IPS-15b (cell line): ENCODE results near the gene USP7.

Experiments used
- H3K27me3 ChIP-seq: one replicate; pipeline ENCODE4 v1.6.1; 2013; ENCODE audit warnings: low read length; ENCODE audit not compliant: control insufficient read depth, insufficient read depth
- H3K36me3 ChIP-seq: one replicate; pipeline ENCODE4 v1.6.1; 2013; ENCODE audit warnings: low read length; ENCODE audit not compliant: control insufficient read depth, insufficient read depth
- H3K4me1 ChIP-seq: one replicate; pipeline ENCODE4 v1.6.1; 2013; ENCODE audit warnings: mild to moderate bottlenecking, low read length; ENCODE audit not compliant: control insufficient read depth, insufficient read depth
- H3K4me3 ChIP-seq: one replicate; pipeline ENCODE4 v1.5.1; 2013; ENCODE audit warnings: low read depth, low read length
- H3K9ac ChIP-seq: one replicate; pipeline ENCODE4 v1.6.1; 2013; ENCODE audit warnings: low read depth, mild to moderate bottlenecking, low read length
- H3K9me3 ChIP-seq: one replicate; pipeline ENCODE4 v1.6.1; 2013; ENCODE audit warnings: mild to moderate bottlenecking, low read length; ENCODE audit not compliant: control insufficient read depth, insufficient read depth

The USP7 gene

DNA sequence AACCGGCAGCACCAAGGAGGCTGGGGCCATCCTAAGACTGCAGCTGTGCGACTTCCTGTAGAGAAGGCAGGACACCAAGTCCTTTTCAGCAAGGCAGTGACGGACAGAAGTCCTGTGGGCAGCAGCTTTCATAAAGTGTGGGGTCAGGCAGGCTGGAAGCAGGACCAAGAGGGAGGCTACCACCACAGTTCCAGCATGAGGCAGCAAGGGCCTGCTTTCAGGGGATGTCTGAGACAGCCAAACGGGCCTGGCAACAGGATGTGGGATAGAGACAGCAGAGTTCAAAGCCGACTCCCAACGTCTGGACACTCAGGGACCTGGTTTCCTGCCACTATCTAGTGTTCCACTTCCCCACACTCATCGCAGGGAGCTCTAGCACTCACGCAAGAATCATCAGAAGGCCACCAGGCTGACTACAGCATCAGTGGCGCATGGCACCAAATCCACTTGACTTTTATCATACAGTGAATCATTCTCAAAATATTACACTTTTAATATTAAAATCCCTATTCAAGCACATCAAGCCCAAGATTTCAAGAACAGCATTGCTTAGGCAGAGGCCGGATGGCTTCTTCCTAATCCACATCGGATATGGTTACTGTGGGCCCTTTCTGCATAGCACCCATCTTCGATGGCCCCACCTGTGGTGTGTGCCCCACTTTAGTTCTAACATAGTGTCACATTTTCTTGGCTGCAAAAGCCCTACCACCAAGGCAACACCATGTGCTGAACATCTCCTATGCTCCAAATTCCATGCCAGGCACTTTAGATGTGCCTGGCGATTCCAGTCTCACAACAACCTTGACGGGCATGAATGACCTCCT, 5.2 kb downstream of the USP7 start:
- Histone ChIP-seq H3K27me3 (no peaks in the 10 kb centered on the region), H3K9me3 (no peaks in the 10 kb centered on the region), H3K9ac (no peak overlapping the region), H3K36me3 (no peaks in the 10 kb centered on the region), H3K4me1 (peaks cover 32% of the 10 kb centered on the region), H3K4me3 (no peak overlapping the region)

DNA sequence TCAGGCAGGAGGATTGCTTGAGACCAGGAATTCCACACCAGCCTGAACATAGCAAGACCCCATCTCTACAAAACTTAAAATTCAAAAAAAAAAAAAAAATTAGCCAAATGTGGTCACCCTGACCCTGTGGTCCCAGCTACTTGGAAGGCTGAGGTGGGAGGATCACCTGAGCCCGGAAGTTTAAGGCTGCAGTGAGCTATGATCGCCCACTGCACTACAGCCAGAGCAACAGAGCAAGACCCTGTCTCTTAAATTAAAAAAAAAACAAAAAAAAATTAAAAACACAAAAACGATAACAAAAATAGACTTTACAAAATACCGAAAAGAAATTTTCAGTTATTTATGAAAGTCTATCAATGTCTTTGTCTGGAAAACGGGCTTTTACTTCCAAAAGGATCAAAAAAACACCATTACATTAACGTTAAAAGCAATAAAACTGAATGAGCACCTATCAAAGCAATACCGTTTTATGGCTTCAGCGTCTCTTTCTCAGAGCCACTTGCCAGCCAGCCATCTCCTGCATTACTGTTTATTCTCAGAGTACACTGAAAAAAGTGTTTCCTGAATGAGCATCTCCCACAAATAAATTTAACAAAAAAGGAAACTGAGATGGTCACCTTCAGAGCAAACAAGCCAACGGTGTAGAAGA, 6.1 kb downstream of the USP7 start:
- no peaks in the 10 kb centered on the region for H3K9me3 ChIP-seq
- H3K36me3 ChIP-seq, result no peaks in the 10 kb centered on the region
- H3K27me3 ChIP-seq, result no peaks in the 10 kb centered on the region
- no peak overlapping the region for H3K9ac ChIP-seq
- H3K4me3 ChIP-seq, result no peak overlapping the region
- H3K4me1 ChIP-seq, result peaks cover 32% of the 10 kb centered on the region

GRCh38 chr16:8957063-8957397, 6.7 kb downstream of the USP7 start:
- peaks cover 35% of the 10 kb centered on the region for H3K4me1 ChIP-seq
- H3K4me3 ChIP-seq, result no peak overlapping the region
- no peak overlapping the region for H3K9ac ChIP-seq
- H3K9me3 ChIP-seq, result no peaks in the 10 kb centered on the region
- H3K27me3 ChIP-seq, result no peaks in the 10 kb centered on the region
- H3K36me3 ChIP-seq, result no peaks in the 10 kb centered on the region

GRCh38 chr16:8956265-8957062, 7.2 kb downstream of the USP7 start:
- Histone ChIP-seq H3K4me1 (peaks cover 39% of the 10 kb centered on the region), H3K4me3 (no peak overlapping the region), H3K27me3 (no peaks in the 10 kb centered on the region), H3K9ac (no peak overlapping the region), H3K9me3 (no peaks in the 10 kb centered on the region), H3K36me3 (no peaks in the 10 kb centered on the region)

GRCh38 chr16:8955828-8956227, 7.9 kb downstream of the USP7 start:
- Histone ChIP-seq H3K4me1 (peaks cover 44% of the 10 kb centered on the region), H3K36me3 (no peaks in the 10 kb centered on the region), H3K9ac (no peak overlapping the region)

GRCh38 chr16:8953064-8953463, 10.6 kb downstream of the USP7 start:
- no peak overlapping the region for H3K4me3 ChIP-seq
- H3K9ac ChIP-seq, result no peak overlapping the region
- no peaks in the 10 kb centered on the region for H3K27me3 ChIP-seq
- H3K36me3 ChIP-seq, result no peaks in the 10 kb centered on the region
- no peaks in the 10 kb centered on the region for H3K9me3 ChIP-seq
- H3K4me1 ChIP-seq, result peaks cover 22% of the 10 kb centered on the region

More at GRCh38 chr16:8955828-8956227, 7.9 kb downstream of the USP7 start:
- no peak overlapping the region for H3K4me3 ChIP-seq
- H3K27me3 ChIP-seq, result no peaks in the 10 kb centered on the region
- H3K9me3 ChIP-seq, result no peaks in the 10 kb centered on the region

GRCh38 chr16:8952281-8952751, 11.4 kb downstream of the USP7 start:
- H3K36me3 ChIP-seq, result no peaks in the 10 kb centered on the region
- H3K4me1 ChIP-seq, result peaks cover 20% of the 10 kb centered on the region
- no peaks in the 10 kb centered on the region for H3K27me3 ChIP-seq
- peak overlapping the region; percentile 17 for H3K9ac ChIP-seq
- H3K9me3 ChIP-seq, result no peaks in the 10 kb centered on the region
- H3K4me3 ChIP-seq, result no peak overlapping the region

- Histone ChIP-seq H3K27me3 (no peaks in the 10 kb centered on the region), H3K9me3 (no peaks in the 10 kb centered on the region), H3K36me3 (no peaks in the 10 kb centered on the region), H3K4me3 (no peak overlapping the region), H3K4me1 (peaks cover 18% of the 10 kb centered on the region), H3K9ac (no peak overlapping the region)
Observed at GRCh38 chr16:8951447-8952280, 12.0 kb downstream of the USP7 start.

DNA sequence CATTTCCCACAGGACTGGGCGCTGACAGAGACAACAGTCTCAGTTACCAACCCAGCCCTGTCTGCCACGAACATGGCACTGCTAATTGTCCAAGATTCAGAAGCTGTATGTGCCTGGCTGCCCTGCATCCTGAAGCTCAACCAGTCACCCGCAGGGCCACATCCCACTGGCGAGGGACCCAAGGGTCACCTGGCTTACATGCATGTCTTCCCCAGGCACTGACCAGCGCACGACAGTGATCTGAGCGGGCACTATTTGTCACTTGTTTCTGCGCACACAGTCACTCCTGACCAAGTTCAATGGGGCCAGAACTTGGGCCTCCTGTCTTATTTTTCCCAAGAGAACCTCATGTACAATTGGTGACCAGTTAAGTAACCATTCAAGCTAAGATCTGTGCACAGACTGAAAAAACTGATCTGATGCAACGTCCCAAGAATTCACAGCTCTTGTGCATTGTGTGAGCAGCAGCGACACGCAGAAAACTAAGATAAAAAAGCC, 13.1 kb downstream of the USP7 start:
- H3K9me3 ChIP-seq, result no peaks in the 10 kb centered on the region
- H3K4me3 ChIP-seq, result no peak overlapping the region
- H3K9ac ChIP-seq, result peak overlapping the region; percentile 49
- no peaks in the 10 kb centered on the region for H3K27me3 ChIP-seq
- H3K4me1 ChIP-seq, result peaks cover 20% of the 10 kb centered on the region
- H3K36me3 ChIP-seq, result no peaks in the 10 kb centered on the region

DNA sequence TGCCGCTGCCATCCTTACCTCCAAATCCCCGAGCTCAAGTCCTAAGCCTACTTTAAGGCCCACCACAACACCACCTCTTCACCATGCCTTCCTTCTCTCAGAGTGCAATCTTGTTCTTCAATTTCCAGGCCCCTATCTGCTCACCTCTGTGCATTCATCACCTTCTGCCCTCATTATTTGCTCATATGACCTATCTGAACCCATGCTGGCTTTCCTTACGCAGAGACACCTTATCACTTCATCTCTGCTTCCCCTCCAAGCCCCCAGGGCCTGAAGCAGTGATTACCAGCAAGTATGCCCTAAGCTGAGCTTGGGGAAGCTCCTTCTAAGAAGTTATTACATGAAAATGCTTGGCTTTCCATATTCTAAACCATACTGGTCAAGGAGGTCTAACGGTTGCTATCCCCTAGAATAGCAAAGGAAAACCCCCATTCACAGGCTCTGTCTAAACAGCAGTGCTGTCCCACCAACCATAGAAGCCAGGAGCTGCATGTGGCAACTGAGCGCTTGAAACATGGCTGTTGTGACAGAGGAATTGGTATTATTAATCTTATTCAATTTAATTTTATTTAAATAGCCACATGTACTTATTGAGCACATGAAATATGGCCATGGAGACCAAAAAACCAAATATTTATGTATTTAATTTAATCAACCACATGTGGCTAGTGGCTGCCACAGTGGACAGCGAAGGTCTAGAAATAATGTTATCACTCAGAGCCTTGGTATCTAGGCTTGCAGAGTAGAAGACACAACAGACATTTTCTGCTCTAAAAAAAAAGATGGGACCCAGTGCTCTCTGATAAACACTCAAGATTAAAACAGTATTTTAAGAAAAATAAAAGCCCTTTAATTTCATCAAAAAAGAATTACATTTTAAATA, 13.9 kb downstream of the USP7 start:
- Histone ChIP-seq H3K4me3 (no peak overlapping the region), H3K36me3 (no peaks in the 10 kb centered on the region), H3K27me3 (no peaks in the 10 kb centered on the region), H3K9ac (no peak overlapping the region), H3K9me3 (no peaks in the 10 kb centered on the region), H3K4me1 (peaks cover 20% of the 10 kb centered on the region)
